Loucy (cell line): ENCODE results near the gene DYRK2.

Experiments used
- H2AFZ ChIP-seq: fragments of 200-600 bp; sonication (generic); 2 replicates; pipeline ENCODE4 v1.6.0; 2016; ENCODE audit warnings: antibody characterized with exemption, mild to moderate bottlenecking, low read length, moderate library complexity
- H3F3A ChIP-seq: fragments of 200-600 bp; 2 replicates; pipeline ENCODE4 v1.6.0; 2016; ENCODE audit warnings: antibody characterized with exemption, low read depth, mild to moderate bottlenecking
- H3K27me3 ChIP-seq: fragments of 200-600 bp; sonication (generic); 2 replicates; pipeline ENCODE4 v1.6.1; 2014; ENCODE audit warnings: low read length, mild to moderate bottlenecking; ENCODE audit not compliant: insufficient read depth, poor library complexity, severe bottlenecking
- H3K36me3 ChIP-seq: fragments of 200-600 bp; sonication (generic); 2 replicates; pipeline ENCODE4 v1.6.1; 2016; ENCODE audit warnings: low read length; ENCODE audit not compliant: insufficient read depth
- H3K4me1 ChIP-seq: fragments of 200-600 bp; sonication (generic); 2 replicates; pipeline ENCODE4 v1.5.1; 2014; ENCODE audit warnings: low read length, mild to moderate bottlenecking; ENCODE audit not compliant: insufficient read depth, poor library complexity, severe bottlenecking
- H3K4me2 ChIP-seq: fragments of 200-600 bp; sonication (generic); 2 replicates; pipeline ENCODE4 v1.6.0; 2014; ENCODE audit warnings: antibody characterized with exemption, low read length, low read depth, mild to moderate bottlenecking; ENCODE audit not compliant: poor library complexity, severe bottlenecking
- H3K4me3 ChIP-seq: fragments of 200-600 bp; sonication (generic); 2 replicates; pipeline ENCODE4 v1.5.1; 2014; ENCODE audit warnings: low read length, mild to moderate bottlenecking, mixed read lengths; ENCODE audit not compliant: poor library complexity, severe bottlenecking
- H3K79me2 ChIP-seq: fragments of 200-600 bp; sonication (generic); 2 replicates; pipeline ENCODE4 v1.6.1; 2014; ENCODE audit warnings: low read length; ENCODE audit not compliant: insufficient read depth
- H3K9ac ChIP-seq: fragments of 200-600 bp; sonication (generic); 2 replicates; pipeline ENCODE4 v1.6.0; 2014; ENCODE audit warnings: mild to moderate bottlenecking, low read depth, low read length, moderate library complexity; ENCODE audit not compliant: poor library complexity, severe bottlenecking
- H3K9me2 ChIP-seq: fragments of 200-600 bp; sonication (generic); replicated peaks from 2 replicates; pipeline ENCODE4 v1.6.1; 2016; ENCODE audit warnings: low read depth, low read length, mixed read lengths
- H3K9me3 ChIP-seq: fragments of 200-600 bp; sonication (generic); 2 replicates; pipeline ENCODE4 v1.6.1; 2014; ENCODE audit warnings: mild to moderate bottlenecking, antibody characterized with exemption, low read length, low read depth; ENCODE audit not compliant: insufficient read depth
- H4K20me1 ChIP-seq: fragments of 200-600 bp; sonication (generic); 2 replicates; pipeline ENCODE4 v1.6.0; 2014; ENCODE audit warnings: antibody characterized with exemption, low read length, mild to moderate bottlenecking; ENCODE audit not compliant: insufficient read depth, poor library complexity, severe bottlenecking
- EZH2phosphoT487 ChIP-seq: fragments of 200-600 bp; IDR thresholded peaks from 2 replicates; pipeline ENCODE4 v1.6.1; 2018; ENCODE audit warnings: antibody characterized with exemption, mild to moderate bottlenecking, moderate library complexity, borderline replicate concordance
- TF ChIP-seq, protein P1 (sequence below): fragments of 200-600 bp; sonication (generic); conservative IDR thresholded peaks from 2 replicates; pipeline ENCODE4 v1.5.1; 2014; ENCODE audit warnings: mild to moderate bottlenecking, antibody characterized with exemption, low read length

The DYRK2 gene

DNA sequence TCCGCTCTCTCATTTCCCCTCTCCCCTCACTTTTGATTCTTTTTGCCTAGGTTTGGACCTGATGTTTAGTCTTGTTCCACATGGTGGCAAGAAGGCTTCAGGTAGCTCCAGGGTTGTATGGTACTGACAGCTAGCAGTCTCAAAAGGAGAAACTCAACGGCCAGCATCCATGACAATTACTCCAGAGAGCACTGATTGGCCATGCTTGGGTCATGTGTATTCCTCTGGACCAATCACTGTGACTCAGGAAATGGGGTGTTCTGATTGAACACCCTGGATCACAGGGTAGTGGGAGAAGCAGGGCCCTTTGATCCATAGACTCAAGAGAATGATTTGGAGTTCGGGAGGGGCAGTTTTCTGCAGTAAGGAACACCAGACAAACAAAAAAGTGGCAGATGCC, 45.3 kb downstream of the DYRK2 start:
- H2AFZ ChIP-seq: no peak overlapping the region
- H3K79me2 ChIP-seq: no peaks in the 10 kb centered on the region
- TF ChIP-seq EZH2phosphoT487: no peak
- TF ChIP-seq, protein P1, sequence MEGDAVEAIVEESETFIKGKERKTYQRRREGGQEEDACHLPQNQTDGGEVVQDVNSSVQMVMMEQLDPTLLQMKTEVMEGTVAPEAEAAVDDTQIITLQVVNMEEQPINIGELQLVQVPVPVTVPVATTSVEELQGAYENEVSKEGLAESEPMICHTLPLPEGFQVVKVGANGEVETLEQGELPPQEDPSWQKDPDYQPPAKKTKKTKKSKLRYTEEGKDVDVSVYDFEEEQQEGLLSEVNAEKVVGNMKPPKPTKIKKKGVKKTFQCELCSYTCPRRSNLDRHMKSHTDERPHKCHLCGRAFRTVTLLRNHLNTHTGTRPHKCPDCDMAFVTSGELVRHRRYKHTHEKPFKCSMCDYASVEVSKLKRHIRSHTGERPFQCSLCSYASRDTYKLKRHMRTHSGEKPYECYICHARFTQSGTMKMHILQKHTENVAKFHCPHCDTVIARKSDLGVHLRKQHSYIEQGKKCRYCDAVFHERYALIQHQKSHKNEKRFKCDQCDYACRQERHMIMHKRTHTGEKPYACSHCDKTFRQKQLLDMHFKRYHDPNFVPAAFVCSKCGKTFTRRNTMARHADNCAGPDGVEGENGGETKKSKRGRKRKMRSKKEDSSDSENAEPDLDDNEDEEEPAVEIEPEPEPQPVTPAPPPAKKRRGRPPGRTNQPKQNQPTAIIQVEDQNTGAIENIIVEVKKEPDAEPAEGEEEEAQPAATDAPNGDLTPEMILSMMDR: no peak
- H3K9ac ChIP-seq: no peak overlapping the region
- no peak overlapping the region for H3K4me2 ChIP-seq
- H3K27me3 ChIP-seq: no peaks in the 10 kb centered on the region
- H3K4me1 ChIP-seq: peaks cover 41% of the 10 kb centered on the region
- no peaks in the 10 kb centered on the region for H3K9me2 ChIP-seq
- peaks cover 8% of the 10 kb centered on the region for H3F3A ChIP-seq
- no peaks in the 10 kb centered on the region for H4K20me1 ChIP-seq
- H3K4me3 ChIP-seq: no peak overlapping the region
- H3K9me3 ChIP-seq: no peaks in the 10 kb centered on the region
- no peaks in the 10 kb centered on the region for H3K36me3 ChIP-seq

DNA sequence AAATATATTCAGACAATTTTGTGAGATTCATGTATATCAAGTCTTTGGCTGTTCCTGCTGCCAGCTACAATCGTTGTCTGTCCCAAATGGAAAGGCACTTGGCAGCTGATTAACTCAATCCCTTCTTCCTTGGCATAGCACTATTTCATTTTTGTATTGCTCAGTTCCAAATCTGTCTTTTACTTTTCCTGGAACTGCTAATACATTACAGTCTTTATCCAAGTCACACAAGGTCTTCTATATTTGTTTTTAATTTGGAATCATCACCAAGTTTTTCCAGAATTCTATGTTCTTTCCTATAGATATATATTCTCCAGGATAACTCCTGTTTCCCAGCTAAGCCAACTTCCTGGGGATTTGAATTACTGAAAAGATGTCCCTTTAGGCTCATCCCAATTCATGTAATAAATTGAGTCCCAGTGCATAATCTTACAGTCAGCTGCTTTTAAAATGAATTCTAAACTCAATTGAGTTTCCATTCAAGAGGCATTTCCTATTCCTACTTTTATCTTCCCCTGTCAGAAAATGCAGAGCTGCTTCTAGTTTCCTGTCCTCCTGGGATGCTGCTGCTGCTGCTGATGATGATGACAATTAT, 45.9 kb downstream of the DYRK2 start:
- H3K27me3 ChIP-seq: no peaks in the 10 kb centered on the region
- H3K4me3 ChIP-seq: no peak overlapping the region
- H3F3A ChIP-seq: peaks cover 11% of the 10 kb centered on the region
- no peaks in the 10 kb centered on the region for H3K79me2 ChIP-seq
- no peaks in the 10 kb centered on the region for H3K36me3 ChIP-seq
- H2AFZ ChIP-seq: no peak overlapping the region
- H3K9ac ChIP-seq: no peak overlapping the region
- H3K9me3 ChIP-seq: no peaks in the 10 kb centered on the region
- H4K20me1 ChIP-seq: no peaks in the 10 kb centered on the region
- H3K4me1 ChIP-seq: peaks cover 42% of the 10 kb centered on the region
- TF ChIP-seq EZH2phosphoT487: no peak
- TF ChIP-seq, protein P1: no peak
- no peaks in the 10 kb centered on the region for H3K9me2 ChIP-seq
- no peak overlapping the region for H3K4me2 ChIP-seq

DNA sequence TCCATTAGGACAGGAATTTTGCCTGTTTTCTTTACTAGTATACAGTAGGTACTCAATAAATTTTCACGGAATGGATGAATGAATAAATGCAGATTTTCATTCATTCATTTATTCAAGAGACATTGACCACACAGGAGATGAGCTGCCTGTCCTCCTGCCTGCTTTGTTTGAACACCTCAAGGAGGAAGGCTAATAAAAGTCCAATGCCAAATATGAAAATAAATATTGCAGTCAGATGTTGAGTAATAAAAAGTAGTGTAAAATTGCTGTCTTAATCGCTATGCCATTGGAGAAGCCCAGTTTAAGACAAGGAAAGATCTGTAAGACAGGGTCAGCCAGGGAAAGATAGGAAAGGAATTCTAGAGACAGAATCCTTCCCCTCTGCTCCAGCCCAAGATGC, 47.4 kb downstream of the DYRK2 start:
- no peaks in the 10 kb centered on the region for H3K79me2 ChIP-seq
- H3K36me3 ChIP-seq: no peaks in the 10 kb centered on the region
- H3K9me2 ChIP-seq: no peaks in the 10 kb centered on the region
- H3F3A ChIP-seq: peaks cover 11% of the 10 kb centered on the region
- no peak overlapping the region for H2AFZ ChIP-seq
- no peaks in the 10 kb centered on the region for H3K9me3 ChIP-seq
- no peaks in the 10 kb centered on the region for H3K27me3 ChIP-seq
- no peaks in the 10 kb centered on the region for H4K20me1 ChIP-seq
- H3K4me3 ChIP-seq: no peak overlapping the region
- TF ChIP-seq, protein P1: no peak
- TF ChIP-seq EZH2phosphoT487: no peak
- no peak overlapping the region for H3K9ac ChIP-seq
- peaks cover 46% of the 10 kb centered on the region for H3K4me1 ChIP-seq
- no peak overlapping the region for H3K4me2 ChIP-seq
